Left ventricle myocardium superior (tissue), 1 donor: ENCODE results near the gene PJVK. TPM values are rescaled to one million over a fixed set of nuclear protein-coding genes. Genes with fewer than 3 reads are reported as not detected.

Experiments
- ATAC-seq: fragments of 200-7000 bp; cut with Tn5 transposase; one replicate; pipeline ENCODE4 v1.9.1; 2020; ENCODE audit warnings: mild to moderate bottlenecking, moderate library complexity
- DNase-seq: peaks from one replicate; pipeline ENCODE4 v3.0.0-alpha.2; 2020
- intact Hi-C: fragments of 100-400 bp; cut with micrococcal nuclease; formaldehyde crosslinking; loops from one replicate; pipeline ENCODE4 v1.11.0; 2022
- total RNA-seq: library from RNA; stranded (reverse); fragmentation: NEBNext Ultra II Directional; extraction: Animal tissue kit (Norgen Biotek cat#: 25700); gene quantifications from one replicate; pipeline ENCODE4 v1.2.1, GENCODE V29; 2021
- donor health status: DM: no; HTN: yes; CAD: no; lungs with severe emphysema.

PJVK gene
- total RNA-seq, 1 donor from 2014 or later, result 1.1 TPM

DNA sequence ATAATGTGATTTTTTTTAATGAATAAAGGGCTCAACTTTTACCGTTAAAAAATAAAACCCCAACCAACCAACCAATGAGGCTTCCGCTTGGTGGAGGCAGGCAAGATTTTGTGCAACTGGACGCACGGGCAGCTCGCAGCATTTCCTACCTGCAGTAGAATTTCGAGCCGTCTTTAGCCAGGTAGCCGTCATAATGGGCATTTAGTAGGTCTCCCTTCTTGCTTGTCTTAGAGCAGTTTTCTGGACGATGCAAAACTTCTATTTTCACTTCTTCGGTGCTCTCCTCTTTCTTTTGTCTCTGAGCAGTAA is 26.9 kb downstream of the PJVK start:
- ATAC-seq (no peak), DNase-seq (no peak)
- intact Hi-C loops, result no loop called here

DNA sequence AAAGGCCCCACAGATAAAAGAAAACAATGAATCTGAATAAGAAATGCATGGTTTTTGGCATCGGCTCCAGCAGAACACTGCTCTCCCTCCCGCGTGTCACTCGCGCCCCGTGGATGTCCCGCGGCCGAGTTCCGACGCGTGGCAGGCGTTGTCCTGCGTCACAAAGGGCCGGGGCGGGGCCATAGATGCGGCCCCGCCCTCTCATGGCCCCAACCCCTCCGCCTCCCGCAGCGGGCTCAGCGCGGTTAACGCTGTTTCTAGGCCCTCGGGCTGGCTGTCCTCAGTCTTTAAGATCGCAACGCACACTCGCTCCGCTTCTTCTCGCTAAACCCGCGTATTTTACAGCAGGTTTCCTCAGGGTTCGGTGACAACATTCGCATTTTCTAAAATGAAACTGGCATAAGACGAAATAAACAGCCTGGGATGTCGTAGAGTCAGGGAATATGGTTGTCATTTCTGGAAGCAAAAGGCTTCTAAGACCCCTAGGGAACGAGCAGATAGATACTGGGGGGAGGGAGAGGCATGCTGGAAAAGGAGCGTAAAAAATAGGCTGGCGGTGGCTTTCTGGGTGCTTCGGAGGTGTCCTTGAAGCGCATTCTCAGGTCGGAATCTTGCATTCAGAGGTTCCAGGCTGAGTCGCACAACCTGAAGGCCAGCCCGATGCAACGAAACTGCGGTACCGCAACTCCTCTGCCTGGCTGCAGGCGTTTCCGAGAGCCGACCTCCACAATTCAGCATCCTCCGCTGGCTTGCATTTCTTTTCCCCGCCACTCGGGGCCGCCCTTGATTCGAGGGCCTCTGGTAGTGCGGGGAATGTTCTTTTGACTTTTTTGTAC is 27.5 kb downstream of the PJVK start, which contains the start of gene FKBP7:
Gene FKBP7, minus strand, starts transcription at position 162 of the 836 bp plus-strand sequence. Its CDS starts 101 bp downstream, at position 61.
- intact Hi-C loops, result no loop called here
- DNase-seq (peak; percentile 94), ATAC-seq (peak; percentile 84)

DNA sequence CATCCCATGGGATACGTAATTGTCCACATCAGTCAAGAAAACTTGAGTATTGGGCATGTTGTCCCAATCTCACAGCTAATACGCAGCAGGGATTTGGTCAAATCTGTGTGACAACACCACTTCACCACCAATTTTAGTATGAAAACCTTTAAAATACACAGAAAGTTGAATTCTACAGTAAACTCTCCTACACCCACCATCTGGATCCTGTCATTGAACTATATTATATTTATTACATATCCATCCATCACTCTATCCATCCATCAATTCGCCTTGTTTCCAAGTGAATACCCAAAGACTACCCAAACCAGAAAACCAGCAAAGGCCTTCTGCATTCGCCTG is 28.1 kb downstream of the PJVK start:
- intact Hi-C loops, result no loop called here
- no peak for ATAC-seq
- no peak for DNase-seq

DNA sequence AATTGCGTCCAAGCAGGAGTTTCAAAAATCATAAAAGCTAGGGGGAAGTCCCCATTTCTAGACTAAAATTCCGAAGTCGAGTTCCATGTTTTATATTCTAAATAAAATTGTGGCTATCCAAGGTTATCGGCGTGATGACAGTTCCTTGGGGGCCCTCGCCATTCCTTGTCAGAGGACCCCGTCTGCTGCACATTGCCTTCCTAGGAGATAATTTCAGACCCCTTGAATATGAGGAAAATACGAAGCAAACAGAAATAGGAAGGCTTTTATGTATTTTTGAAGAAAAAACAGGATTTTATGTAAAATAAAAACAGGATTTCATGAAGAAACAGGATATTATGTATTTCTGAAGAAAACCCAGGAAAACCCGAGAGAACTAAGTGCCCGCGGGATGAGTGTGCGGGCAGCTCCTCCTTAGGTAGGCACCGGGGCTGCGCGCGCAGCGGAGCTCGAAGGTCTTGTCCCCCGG is 28.6 kb downstream of the PJVK start:
- intact Hi-C loops, result no loop called here
- DNase-seq (peak; percentile 29), ATAC-seq (no peak)

DNA sequence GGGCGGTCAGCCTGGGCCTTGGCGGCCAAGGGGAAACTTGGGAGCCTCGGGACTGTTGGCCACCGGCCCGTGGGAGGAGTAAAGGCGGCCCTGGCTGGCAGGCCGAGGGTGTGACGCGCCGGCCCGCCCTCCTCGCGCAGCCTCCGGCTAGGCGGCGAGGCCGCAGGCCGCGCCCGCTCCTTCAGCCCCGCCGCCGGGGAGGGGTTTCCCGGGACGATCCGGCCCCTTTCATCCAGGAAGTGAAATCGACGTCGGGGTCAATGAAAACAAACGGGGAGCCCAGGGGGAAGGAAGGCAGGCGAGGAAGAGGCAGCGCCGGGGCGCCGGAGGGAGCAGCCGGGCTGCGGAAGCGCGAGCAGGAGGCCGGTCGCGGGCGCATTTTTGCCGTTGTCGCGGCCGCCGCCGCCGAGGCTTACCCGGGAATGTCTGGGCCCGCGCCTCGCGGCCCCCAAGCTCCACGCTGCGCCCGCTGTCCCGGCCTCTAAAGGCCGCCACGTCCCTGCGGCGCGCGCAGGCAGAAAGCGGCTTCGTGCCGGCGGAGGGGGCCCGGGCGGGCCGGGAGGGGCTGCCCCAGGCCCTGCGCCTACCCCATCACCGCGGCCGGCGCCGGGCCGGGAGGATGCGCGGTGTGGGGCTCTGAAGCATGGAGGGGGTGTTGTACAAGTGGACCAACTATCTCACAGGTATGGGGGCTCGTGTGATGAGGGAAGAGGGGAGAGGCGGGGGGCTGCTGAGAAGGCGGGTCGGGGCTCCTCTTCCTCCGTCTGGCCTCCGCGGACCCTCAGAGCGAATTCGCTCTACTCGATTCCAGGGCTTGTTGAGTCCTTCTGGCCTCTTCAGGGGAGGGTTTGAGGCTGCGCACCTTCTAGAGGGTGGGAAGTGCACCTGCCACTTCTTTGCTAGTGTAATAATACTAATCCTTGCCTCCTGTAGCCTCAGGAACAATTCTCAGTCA is 29.3 kb downstream of the PJVK start, which contains the start of gene PLEKHA3:
Gene PLEKHA3, plus strand, starts transcription at position 231 of the 955 bp plus-strand sequence. Its CDS starts 413 bp downstream, at position 644.
- intact Hi-C loops, result no loop called here
- ATAC-seq (peak; percentile 90), DNase-seq (peak; percentile 99)

DNA sequence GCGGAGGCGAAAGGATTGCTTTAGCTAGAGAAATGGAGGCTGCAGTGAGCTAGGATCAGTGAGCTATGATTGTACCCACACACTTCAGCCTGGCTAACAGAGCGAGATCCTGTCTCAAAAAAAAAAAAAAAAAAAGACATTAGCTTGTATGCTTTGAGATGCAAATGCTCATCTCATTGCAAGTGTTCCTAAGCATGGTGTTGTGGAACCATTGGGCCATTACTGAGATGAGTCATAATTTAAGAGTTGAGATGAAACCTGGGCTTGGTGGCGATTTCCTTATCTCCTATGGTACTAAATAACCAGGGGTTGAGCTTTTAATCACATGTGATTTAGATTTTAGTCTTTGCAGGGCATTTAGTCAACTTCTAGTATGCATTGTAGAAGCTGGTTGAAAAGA is 31.3 kb downstream of the PJVK start:
- no peak for DNase-seq
- no peak for ATAC-seq
- intact Hi-C loops, result no loop called here

DNA sequence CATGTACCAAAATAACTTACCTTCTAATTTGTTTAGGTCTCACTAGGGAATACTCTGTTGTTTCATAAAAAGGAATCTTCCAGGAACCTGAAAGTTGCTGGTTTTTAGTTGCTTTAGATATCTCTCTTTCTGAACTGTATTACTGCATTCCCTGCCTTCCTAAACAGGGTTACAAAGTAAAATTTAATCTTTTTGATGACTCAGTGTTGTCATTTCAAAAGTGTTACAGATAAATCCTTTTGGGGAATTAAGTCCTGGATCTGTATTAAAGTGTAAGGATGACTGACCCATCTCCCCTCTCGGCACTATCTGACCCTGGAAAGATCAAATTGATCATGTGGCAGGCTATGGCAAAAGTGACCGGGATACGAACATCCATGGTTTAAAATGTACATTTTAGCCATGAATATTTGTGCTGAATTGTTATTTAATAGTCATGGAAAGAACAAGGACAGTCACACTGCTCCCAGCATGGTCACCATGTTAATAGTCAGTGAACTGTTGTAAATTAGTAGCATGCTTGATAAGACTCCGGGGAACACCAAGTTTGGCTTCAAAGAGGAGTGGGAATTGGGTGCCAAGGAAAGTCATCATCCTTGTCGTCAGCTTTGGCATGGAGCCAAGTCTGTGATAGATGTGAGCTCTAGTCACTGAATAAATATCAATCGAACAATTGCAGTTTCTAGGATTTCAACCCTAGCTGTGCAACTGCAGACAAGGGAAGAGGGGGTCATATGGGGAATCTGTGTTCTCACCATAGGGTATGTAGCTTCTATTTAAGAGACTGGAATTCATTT is 33.3 kb downstream of the PJVK start:
- DNase-seq, result no peak
- ATAC-seq, result peak; percentile 4
- intact Hi-C loops, result no loop called here

DNA sequence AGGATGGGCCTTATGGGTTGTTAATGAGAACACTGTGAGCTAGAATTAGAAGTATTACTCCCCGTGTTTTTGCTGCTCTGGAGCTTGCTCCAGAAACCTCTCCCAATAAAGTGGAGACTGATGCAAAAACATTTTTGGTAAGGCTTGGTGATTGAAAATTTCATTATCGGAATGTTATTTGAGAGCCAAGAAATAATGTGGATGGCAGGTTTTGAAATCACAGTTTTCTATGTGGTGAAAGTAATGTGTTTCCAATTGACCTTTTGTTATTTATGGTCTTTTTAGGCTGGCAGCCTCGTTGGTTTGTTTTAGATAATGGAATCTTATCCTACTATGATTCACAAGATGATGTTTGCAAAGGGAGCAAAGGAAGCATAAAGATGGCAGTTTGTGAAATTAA is 34.2 kb downstream of the PJVK start:
- ATAC-seq (no peak), DNase-seq (no peak)
- intact Hi-C loops, result no loop called here

DNA sequence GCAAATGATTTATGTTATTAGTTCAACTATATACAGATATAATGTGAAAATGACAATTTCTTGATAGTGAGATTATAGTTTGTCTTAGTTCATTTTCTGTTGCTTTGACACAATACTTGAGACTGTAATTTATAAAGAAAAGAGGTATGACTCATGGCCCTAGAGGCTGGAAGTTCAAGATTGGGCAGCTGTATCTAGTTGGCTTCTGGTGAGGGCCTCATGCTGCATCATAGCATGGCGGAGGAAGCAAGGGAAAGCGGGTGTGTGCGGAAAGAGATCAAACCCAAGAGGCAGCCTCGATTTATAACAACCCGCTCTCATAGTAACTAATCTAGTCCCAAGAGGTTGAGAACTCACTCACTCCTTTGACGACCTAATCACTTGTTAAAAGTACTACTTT is 40.4 kb downstream of the PJVK start:
- no peak for ATAC-seq

DNA sequence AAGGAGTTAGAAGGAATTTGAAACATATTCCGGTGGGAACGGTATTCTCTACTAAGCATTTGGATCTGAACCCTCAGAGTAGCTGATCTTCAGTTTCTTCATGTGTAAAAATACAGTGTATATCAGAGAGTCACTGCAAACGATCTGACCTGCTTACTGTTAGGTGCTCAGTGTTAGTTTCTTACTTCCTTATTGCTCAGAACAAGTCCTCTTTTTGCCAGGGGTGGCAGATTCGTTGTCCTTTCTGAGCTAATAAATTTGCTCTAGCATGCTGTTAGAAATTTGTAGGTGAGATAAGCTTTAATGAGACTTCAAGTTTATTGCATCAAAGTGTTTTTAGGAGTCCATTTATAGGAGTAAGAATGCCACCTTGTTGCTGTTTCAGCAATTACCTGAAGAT is 44.9 kb downstream of the PJVK start:
- intact Hi-C loops, result no loop called here
- ATAC-seq (no peak), DNase-seq (no peak)

More for the DNA sequence above, 40.4 kb downstream of the PJVK start:
- DNase-seq, result no peak
- intact Hi-C loops, result no loop called here

DNA sequence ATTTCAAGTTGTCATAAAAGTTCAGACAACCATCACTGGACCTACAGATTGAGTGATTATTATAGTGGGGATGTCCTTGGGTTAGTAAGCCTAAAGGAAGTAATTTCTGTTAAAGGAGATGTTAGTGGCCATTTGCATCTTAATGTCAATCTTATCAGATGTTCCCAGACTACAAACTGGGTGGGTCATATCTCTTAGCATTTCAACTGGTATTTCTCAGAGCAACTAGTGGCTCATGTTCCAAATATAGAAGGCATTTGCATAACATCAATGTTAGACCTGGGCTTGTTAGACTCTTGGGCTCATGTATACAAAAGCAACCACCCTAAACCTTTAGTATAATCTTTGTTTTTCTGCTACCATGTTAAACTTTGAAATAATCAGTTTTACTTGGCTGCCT is 47.0 kb downstream of the PJVK start:
- intact Hi-C loops, result no loop called here
- ATAC-seq (peak; percentile 56), DNase-seq (no peak)

DNA sequence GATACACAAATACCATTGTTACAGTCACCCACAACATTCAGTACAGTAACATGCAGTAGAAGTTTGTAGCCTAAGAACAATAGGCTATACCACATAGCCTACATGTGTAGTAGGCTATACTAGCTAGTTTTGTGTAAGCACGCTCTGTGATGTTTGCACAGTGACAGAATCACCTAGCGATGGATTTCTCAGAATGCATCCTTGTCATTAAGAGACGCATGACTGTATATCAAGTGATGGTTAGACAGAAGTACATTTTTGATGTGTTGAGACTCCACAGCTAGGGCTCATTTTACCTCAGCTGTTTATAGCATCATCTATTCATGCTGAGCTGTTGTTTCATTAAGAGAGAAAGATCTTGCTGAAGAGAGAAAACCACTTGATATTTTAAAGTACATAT is 48.5 kb downstream of the PJVK start:
- intact Hi-C loops, result no loop called here
- no peak for DNase-seq
- no peak for ATAC-seq

DNA sequence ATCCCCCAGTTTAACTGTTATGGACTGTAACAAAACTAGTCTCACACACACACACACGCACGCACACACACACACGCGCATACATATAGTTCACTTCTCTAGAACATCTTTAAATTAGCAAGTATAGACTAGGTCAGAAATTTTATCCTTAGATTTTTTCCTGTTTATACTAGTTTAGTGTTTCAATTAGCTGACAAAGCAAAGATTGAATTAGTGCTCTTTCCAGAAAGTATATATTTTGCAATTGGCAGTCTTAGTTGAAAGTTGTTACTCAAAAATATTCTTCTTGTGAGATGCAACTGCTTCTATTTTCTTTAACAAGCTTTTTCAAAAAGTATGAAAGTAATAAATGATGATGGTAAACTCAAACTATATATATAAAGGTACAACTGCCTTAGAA is 51.6 kb downstream of the PJVK start:
- ATAC-seq (no peak), DNase-seq (no peak)
- intact Hi-C loops, result no loop called here

DNA sequence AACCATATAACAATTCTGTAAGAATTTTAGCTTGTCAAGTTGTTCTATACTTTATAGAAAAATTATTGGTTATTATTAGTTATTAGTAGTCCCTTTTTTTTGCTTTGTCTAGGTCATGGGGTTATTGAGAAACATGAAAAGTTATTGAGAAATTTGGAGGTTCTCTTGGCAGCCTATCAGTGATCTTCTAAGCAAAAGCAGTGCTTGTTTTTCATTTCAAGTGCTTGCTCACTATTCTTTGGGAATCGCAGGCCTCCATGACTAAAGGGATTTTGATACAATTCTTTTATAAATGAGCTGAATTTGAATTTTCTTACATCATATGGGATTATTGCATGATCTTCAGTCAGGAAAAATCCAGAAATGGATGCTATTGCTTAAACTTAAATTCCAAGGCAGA is 54.9 kb downstream of the PJVK start:
- intact Hi-C loops, result no loop called here
- ATAC-seq, result no peak

DNA sequence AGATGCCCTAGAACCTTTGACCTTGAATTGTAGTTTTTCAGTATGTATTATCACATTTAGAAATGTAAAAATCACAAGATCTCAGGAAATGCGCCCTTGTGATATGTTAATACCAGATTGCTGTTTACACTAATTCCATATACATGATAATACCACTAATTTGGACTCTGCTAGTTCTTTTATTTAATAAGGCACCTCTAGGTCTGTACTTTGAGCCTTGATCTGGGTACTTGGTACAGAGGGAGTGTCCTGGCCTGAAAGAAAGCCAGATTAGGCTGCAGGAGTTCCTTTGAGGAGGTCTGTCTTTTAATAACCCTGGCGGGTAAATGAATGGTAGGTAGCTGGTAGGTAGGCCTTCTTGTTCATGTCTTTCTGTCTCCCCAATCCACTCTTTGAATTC is 55.3 kb downstream of the PJVK start:
- peak; percentile 39 for ATAC-seq
- intact Hi-C loops, result no loop called here
- no peak for DNase-seq

More for the DNA sequence above, 54.9 kb downstream of the PJVK start:
- no peak for DNase-seq

DNA sequence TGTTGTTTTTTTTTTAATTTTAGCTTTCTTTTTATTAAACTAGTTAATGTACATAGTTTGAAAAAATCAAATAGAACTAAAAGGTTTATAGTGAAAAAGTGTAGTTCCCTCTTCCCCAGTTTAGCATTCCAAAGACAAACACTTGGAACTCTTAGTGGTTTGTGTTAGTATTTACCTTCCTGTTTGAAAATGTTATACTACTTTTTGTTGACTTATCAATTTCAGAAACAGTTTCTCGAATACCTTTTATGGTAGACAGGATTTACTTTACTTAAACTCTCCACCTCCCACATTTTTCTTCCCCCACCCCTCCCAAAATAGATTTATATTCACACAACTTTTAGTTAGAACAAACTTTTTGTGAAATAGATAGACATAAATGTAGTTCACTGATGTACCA is 55.8 kb downstream of the PJVK start:
- intact Hi-C loops, result no loop called here
- no peak for DNase-seq
- ATAC-seq, result no peak

DNA sequence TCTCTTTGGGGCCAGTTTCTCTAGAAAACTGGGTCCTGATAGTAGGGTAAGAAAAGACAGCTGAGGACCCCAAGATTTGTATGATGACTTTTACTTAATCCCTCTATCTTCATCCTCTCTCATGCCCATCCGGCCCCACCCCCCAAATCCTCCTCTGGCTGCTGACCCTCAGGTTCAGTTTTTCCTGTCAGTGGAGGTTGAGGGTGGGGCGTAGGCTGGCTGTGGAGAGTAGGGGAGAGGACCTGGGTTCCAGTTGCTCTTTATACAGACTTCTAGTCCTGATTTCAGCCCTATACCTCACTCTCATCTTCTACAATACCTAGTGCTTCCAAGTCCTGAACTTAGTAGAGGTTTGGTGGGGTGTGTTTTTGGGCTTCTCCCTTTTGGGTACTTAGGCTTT is 57.5 kb downstream of the PJVK start:
- intact Hi-C loops, result no loop called here
- no peak for DNase-seq
- ATAC-seq, result no peak

DNA sequence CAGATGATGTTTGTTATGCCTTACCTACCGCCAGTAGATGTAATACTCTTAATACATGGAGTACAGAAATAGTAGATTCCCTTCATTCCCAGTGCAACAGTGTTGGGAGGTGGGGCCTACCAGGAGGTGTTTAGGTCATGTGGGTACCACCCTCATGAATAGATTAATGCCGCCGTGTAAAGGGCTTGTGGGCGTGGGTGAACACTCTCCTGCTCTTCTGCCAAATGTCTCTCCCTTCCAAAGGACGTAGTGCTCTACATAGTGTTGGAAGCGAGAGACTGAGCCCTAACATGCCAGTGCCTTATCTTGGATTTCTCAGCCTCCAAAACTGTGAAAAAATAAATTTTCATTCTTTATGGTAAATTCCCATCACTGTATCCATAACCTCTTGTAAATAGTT is 59.2 kb downstream of the PJVK start:
- intact Hi-C loops, result no loop called here
- ATAC-seq (peak; percentile 75), DNase-seq (no peak)
